ENCODE measurements around the gene TMEM247.

The TMEM247 gene

GRCh38 chr2:46479265-46479664 lies at the start of gene TMEM247:
Gene TMEM247, plus strand, starts transcription at chr2:46479565.
- DNase-seq (ENCODE audit: extremely low spot score), result no peak
- TF ChIP-seq L3MBTL2 (conservative IDR thresholded peaks at IDR 0.05) (no peak), ARNT (IDR thresholded peaks at IDR 0.05) (no peak), TARDBP (IDR thresholded peaks at IDR 0.05) (no peak), FOXM1 (IDR thresholded peaks at IDR 0.05; ENCODE audit: borderline replicate concordance) (no peak), HDGF (IDR thresholded peaks at IDR 0.05; ENCODE audit: borderline replicate concordance) (no peak), ZNF384 (IDR thresholded peaks at IDR 0.05) (no peak), SUZ12 (IDR thresholded peaks at IDR 0.05) (no peak), NFRKB (IDR thresholded peaks at IDR 0.05) (no peak), ELF4 (IDR thresholded peaks at IDR 0.05) (no peak), FOXA1 (IDR thresholded peaks at IDR 0.05) (no peak)
- TF ChIP-seq, protein P1, sequence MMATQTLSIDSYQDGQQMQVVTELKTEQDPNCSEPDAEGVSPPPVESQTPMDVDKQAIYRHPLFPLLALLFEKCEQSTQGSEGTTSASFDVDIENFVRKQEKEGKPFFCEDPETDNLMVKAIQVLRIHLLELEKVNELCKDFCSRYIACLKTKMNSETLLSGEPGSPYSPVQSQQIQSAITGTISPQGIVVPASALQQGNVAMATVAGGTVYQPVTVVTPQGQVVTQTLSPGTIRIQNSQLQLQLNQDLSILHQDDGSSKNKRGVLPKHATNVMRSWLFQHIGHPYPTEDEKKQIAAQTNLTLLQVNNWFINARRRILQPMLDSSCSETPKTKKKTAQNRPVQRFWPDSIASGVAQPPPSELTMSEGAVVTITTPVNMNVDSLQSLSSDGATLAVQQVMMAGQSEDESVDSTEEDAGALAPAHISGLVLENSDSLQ (IDR thresholded peaks at IDR 0.05), result no peak
- ChIA-PET CTCF (no interaction called here), POLR2A (no interaction called here)

DNA sequence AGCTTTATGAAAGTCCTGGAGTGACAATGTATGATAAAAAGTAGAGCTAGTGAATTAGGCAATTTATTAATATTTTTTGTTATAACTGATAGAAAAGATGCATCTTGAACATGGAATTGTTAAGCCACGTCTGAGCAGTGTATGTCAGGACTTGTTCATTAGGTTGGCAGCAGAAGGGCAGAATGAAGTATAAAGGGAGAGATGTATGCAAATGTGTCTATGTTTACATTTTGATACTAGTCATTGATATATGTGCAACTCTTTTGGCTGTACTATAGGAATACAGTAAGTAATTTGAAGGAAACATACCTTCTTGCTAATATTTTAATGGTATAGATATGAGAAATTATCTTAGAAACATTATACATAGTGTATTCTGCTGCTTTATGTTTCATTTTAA lies 49.0 kb upstream of the TMEM247 start:
- ChIA-PET POLR2A (no interaction called here), CTCF (no interaction called here)
- TF ChIP-seq FOXM1 (IDR thresholded peaks at IDR 0.05; ENCODE audit: borderline replicate concordance) (no peak), SP1 (IDR thresholded peaks at IDR 0.05) (no peak), L3MBTL2 (conservative IDR thresholded peaks at IDR 0.05) (no peak), ARNT (IDR thresholded peaks at IDR 0.05) (no peak)
- TF ChIP-seq, protein P1 (IDR thresholded peaks at IDR 0.05), result no peak
- no peak for DNase-seq (ENCODE audit: extremely low spot score)

DNA sequence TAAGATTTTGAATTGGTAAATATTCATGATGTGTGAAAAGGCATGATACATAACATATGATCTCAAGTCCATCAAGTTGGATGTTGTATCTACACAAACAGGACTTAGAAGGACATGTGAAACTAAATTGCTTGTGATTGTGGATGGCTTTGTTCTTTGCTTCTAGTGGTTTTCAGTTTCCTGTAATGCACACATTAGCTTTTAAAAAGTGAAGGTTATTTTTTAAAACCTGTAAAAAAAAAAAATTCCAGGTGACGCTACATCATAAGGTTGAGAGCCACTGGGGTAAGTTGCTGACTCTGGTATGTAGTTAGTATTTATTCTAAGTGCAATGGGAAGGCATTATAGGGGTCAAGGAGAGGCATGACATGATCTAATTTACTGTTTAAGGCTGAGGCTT lies 48.4 kb upstream of the TMEM247 start:
- no peak for DNase-seq (ENCODE audit: extremely low spot score)
- TF ChIP-seq FOXM1 (IDR thresholded peaks at IDR 0.05; ENCODE audit: borderline replicate concordance), result no peak
- ChIA-PET POLR2A (no interaction called here), CTCF (no interaction called here)

DNA sequence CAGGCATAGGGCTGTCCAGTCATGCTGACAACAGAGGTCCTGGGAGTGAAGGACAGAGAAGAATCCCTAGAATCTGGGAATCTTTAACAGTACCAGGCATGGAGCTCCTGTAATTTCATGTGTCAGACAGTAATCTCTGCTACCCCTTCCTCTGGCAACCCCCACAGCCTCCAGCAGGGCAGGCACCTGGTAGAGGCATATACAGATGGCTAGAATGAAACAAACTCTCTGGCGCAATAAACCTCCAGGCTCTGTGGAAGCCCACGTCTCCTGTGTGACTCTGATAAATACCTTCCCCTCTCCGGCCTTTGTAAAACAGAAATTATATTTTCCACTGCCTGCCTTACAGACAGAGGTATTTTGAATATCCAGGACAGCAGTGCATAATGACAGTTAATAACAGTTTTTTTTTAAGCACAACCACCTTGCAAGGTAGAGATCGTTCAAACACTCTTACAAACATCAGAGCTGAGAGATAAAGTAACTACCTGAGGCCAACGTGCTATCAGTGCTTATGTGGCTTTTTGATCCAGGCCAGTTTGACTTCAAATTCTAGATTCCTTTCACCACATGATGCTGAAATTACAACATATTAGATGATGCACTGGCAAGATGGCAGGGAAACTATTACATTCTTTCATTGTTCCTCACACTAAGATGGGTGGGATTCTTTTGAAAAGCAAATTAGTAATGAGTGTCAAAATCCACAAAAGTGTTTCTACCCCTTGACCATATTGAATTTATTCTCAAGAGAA lies 47.7 kb upstream of the TMEM247 start:
- TF ChIP-seq FOXM1 (IDR thresholded peaks at IDR 0.05; ENCODE audit: borderline replicate concordance), result no peak
- TF ChIP-seq L3MBTL2 (conservative IDR thresholded peaks at IDR 0.05), result no peak
- TF ChIP-seq HDGF (IDR thresholded peaks at IDR 0.05; ENCODE audit: borderline replicate concordance), result no peak
- TF ChIP-seq ZNF384 (IDR thresholded peaks at IDR 0.05), result no peak
- no peak for TF ChIP-seq SP1 (IDR thresholded peaks at IDR 0.05)
- TF ChIP-seq CTBP1 (IDR thresholded peaks at IDR 0.05; ENCODE audit: borderline replicate concordance), result no peak
- TF ChIP-seq TARDBP (IDR thresholded peaks at IDR 0.05), result no peak
- TF ChIP-seq, protein P1 (IDR thresholded peaks at IDR 0.05), result no peak
- no peak for TF ChIP-seq NFRKB (IDR thresholded peaks at IDR 0.05)
- TF ChIP-seq FOXA1 (IDR thresholded peaks at IDR 0.05), result no peak
- TF ChIP-seq ELF4 (IDR thresholded peaks at IDR 0.05), result no peak
- no peak for TF ChIP-seq LEF1 (IDR thresholded peaks at IDR 0.05; ENCODE audit: borderline replicate concordance)
- no peak for TF ChIP-seq ARNT (IDR thresholded peaks at IDR 0.05)
- no peak for TF ChIP-seq FOXK2 (IDR thresholded peaks at IDR 0.05)
- no peak for TF ChIP-seq BHLHE40 (IDR thresholded peaks at IDR 0.05; ENCODE audit: borderline replicate concordance)
- no peak for TF ChIP-seq SUZ12 (IDR thresholded peaks at IDR 0.05)
- POLR2A ChIA-PET, result no interaction called here
- no peak for DNase-seq (ENCODE audit: extremely low spot score)
- CTCF ChIA-PET, result no interaction called here

- POLR2A ChIA-PET, result no interaction called here
- CTCF ChIA-PET, result no interaction called here
- no peak for TF ChIP-seq L3MBTL2 (conservative IDR thresholded peaks at IDR 0.05)
- no peak for TF ChIP-seq NFRKB (IDR thresholded peaks at IDR 0.05)
- DNase-seq (ENCODE audit: extremely low spot score), result no peak
These were observed 44.5 kb upstream of the TMEM247 start for GRCh38 chr2:46434851-46435273.

DNA sequence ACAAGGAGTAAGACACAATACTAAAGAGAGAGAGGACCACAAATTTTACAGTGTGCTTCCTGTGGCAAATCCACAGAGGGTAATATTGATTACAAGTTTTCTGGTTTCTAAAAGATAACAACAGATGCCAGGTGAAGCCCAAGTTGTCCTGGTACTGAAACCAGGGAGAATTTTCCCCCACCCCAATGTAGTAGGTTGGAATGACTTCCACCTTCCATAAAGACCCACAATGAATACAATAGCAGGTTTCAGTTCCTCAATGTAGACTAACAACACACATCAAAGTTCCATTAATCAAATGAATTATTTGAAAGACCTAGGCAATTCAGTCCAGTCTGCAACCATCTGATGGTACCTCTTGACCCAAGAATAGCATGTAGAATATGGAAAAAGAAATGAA lies 44.0 kb upstream of the TMEM247 start:
- POLR2A ChIA-PET, result no interaction called here
- CTCF ChIA-PET, result no interaction called here
- TF ChIP-seq FOXM1 (IDR thresholded peaks at IDR 0.05; ENCODE audit: borderline replicate concordance) (no peak), FOXA1 (IDR thresholded peaks at IDR 0.05) (no peak), BHLHE40 (IDR thresholded peaks at IDR 0.05; ENCODE audit: borderline replicate concordance) (no peak), L3MBTL2 (conservative IDR thresholded peaks at IDR 0.05) (no peak), SUZ12 (IDR thresholded peaks at IDR 0.05) (no peak), CTBP1 (IDR thresholded peaks at IDR 0.05; ENCODE audit: borderline replicate concordance) (no peak), HDGF (IDR thresholded peaks at IDR 0.05; ENCODE audit: borderline replicate concordance) (no peak)
- DNase-seq (ENCODE audit: extremely low spot score), result no peak

- ChIA-PET CTCF (no interaction called here), POLR2A (no interaction called here)
- no peak for DNase-seq (ENCODE audit: extremely low spot score)
- TF ChIP-seq HDGF (IDR thresholded peaks at IDR 0.05; ENCODE audit: borderline replicate concordance) (no peak), ARNT (IDR thresholded peaks at IDR 0.05) (no peak), L3MBTL2 (conservative IDR thresholded peaks at IDR 0.05) (no peak), BHLHE40 (IDR thresholded peaks at IDR 0.05; ENCODE audit: borderline replicate concordance) (no peak), FOXK2 (IDR thresholded peaks at IDR 0.05) (no peak), ZNF384 (IDR thresholded peaks at IDR 0.05) (no peak), LEF1 (IDR thresholded peaks at IDR 0.05; ENCODE audit: borderline replicate concordance) (no peak), NFRKB (IDR thresholded peaks at IDR 0.05) (no peak), SUZ12 (IDR thresholded peaks at IDR 0.05) (no peak), FOXA1 (IDR thresholded peaks at IDR 0.05) (no peak), ELF4 (IDR thresholded peaks at IDR 0.05) (no peak)
These were observed 43.5 kb upstream of the TMEM247 start for GRCh38 chr2:46435796-46436360.
